GM12875 (cell line): ENCODE results near the gene MYO1D.

ENCODE experiments used
- H3K4me3 ChIP-seq: one replicate; pipeline ENCODE4 v1.5.1; 2011; ENCODE audit warnings: low read depth, low read length, control low read depth
- TF ChIP-seq, protein P1 (sequence below): IDR thresholded peaks from 2 replicates; pipeline ENCODE4 v1.5.1; 2011; ENCODE audit warnings: low read depth, mild to moderate bottlenecking, control low read depth, inconsistent platforms, low read length, moderate library complexity, borderline replicate concordance; ENCODE audit not compliant: insufficient read depth

Gene MYO1D

DNA sequence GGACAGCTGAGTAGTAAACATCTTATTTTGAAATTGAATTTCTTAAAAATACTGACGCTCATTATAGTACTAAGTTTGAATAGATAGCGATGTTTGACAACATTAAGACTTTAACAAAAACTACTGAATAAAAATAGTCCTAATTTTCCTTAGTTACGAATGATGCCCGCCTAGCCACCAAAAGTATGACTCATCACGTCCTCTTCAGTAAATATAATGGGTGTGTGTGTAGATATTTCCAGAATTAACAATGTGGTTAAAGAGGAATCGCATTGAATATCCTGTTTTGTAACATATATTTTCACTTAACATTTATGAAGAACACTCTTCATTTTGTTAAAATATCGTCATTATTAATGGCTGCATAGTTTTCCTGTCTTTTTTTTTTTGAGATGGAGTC, 187.6 kb downstream of the MYO1D start:
- no peak overlapping the region for H3K4me3 ChIP-seq
- TF ChIP-seq, protein P1, sequence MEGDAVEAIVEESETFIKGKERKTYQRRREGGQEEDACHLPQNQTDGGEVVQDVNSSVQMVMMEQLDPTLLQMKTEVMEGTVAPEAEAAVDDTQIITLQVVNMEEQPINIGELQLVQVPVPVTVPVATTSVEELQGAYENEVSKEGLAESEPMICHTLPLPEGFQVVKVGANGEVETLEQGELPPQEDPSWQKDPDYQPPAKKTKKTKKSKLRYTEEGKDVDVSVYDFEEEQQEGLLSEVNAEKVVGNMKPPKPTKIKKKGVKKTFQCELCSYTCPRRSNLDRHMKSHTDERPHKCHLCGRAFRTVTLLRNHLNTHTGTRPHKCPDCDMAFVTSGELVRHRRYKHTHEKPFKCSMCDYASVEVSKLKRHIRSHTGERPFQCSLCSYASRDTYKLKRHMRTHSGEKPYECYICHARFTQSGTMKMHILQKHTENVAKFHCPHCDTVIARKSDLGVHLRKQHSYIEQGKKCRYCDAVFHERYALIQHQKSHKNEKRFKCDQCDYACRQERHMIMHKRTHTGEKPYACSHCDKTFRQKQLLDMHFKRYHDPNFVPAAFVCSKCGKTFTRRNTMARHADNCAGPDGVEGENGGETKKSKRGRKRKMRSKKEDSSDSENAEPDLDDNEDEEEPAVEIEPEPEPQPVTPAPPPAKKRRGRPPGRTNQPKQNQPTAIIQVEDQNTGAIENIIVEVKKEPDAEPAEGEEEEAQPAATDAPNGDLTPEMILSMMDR, result no peak

DNA sequence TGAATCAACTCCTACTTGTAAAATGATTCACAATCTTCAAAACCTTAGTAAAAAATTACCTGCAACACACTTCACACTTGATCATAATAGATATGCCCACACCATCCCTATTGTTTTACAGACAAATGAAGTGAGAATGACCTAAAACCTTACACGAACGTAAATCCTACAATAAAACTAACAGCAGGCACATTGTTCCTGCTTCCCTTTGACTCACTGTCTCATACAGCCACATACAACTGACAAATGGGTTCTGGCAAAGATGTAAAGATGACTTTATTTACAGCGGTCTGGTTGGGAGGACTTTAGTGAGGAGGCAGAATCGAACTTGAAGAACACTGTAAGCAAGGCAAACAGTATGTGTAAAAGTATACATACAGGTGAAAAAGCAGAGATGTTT, 188.7 kb downstream of the MYO1D start:
- no peak overlapping the region for H3K4me3 ChIP-seq
- TF ChIP-seq, protein P1, result no peak

DNA sequence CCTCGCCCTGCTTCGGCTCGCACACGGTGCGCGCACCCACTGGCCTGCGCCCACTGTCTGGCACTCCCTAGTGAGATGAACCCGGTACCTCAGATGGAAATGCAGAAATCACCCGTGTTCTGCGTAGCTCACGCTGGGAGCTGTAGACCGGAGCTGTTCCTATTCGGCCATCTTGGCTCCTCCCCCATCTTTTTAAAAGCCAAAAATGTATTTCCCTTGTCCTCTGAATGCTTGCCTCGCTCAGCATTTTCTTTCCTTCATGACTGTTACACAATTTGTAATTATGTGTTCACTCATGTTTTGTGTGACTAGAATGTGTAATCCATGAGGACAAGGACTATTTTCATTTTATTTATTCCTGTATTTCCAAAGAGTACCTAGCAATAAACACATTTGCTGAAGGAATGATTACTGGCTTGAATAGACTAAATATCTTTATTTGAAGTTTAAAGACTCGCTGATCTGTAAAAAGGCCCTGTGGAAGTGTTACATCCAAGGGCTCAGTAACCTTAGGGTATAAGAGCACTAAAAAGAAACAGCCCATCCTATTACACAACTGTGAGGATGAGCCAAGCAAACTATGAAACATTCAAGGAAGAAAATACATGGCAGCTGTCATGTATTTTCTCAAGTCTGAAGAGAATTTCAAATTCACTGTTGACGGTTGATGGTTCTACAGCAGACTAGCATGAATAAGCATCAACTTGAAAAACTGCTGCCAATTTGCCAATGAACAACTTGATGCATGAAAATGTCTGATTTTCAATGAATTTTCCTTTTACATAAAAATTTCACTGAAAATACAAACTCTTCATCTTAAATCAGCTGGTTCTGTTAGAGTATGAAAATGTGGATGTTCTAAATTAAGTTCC, 192.6 kb downstream of the MYO1D start:
- TF ChIP-seq, protein P1, result no peak
- no peak overlapping the region for H3K4me3 ChIP-seq

DNA sequence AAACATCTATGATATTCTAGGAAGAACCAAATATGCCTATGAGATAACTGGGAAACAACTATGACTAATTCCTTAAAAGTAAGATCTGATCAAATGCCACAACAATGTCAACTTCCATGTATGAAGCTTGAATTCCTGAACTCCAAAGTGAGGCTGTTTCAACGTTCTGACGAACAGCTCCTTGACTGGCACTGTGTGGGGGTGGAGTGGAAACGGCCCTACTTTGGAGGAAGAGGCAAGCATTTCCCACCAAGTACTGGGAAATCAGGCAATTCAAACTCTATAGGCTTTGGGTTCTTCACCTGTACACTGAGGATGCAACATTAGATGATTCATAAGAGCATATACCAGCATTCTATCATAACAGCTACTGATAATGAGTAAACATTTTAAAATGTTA, 203.0 kb downstream of the MYO1D start:
- H3K4me3 ChIP-seq, result no peak overlapping the region
- TF ChIP-seq, protein P1, result no peak

DNA sequence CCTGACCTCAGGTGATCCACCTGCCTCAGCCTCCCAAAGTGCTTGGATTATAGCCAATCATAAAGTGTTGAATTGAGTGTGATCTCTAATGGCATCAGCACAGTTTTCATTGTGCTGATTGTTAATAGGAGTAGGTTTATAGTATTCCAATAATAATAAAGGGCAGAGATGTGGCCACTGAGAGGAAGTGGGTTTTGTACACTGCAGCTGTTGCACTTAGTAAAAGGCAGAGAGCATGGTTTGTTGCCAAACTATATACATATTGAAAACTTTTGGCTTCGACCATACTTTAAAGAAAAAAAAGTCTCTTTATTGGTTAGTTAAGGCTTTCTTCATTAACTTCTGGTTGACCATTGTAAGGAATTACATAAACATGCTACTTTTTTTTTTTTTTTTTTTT, 204.2 kb downstream of the MYO1D start:
- TF ChIP-seq, protein P1, result no peak
- H3K4me3 ChIP-seq, result no peak overlapping the region

DNA sequence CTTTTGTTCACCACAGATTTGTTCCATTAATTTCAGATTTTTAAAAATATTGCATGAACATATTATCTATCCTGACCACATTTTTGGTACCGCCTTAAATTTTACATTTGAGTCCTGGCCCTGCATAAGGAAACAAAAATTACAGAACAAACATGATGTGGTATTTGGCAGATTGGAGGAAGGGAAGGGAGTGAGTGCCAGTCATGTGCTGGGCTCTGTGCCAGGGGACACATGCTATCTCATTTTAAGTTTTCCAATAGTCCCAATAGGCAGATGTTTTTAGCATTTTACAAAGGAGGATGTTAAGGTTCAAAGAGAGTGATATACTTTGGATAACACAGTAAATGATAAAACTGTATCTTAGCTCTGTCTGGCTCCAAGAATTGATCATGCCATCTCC, 205.0 kb downstream of the MYO1D start:
- no peak overlapping the region for H3K4me3 ChIP-seq
- TF ChIP-seq, protein P1, result no peak

DNA sequence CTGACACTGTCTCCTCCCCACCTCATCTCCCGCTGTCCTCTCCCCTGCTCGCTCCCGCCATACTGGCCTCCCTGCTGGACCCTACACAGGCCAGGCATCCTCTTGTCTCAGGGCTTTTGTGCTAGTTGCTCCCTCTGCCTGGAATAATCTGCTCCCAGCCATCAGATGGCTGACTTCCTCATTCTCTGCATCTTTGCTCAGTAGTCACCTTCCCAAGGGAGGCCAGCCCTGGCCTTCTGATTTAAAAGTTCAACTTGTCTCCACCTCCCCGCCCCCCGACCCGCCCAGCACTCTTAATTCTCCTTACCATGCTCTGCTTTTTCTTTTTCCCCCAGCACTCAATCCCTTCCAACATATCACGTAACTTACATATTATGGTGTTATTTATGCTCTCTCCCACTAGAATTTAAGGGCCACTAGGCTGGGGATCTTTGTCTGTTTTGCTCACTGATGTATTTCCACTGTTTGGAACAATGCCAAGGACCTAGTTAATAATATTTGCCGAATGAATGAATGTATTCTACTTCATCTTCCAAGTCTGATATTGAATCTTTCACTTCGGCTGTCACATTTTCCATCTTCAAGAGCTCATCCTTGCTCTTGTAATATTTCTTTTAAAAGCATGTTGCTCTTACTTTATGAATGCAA, 211.9 kb downstream of the MYO1D start:
- TF ChIP-seq, protein P1, result no peak
- H3K4me3 ChIP-seq, result no peak overlapping the region
